Endometrial microvascular endothelial cells (primary cell): ENCODE measurements around the gene RERE. TPM values are rescaled to one million over a fixed set of nuclear protein-coding genes. Genes with fewer than 3 reads are reported as not detected.
"Not testable (repeated sequence)": the region's sequence is repeated elsewhere in the genome, so short reads cannot be mapped to it uniquely, and the experiment has no call there.

Source experiments
- in situ Hi-C: cut with HindIII; loops from 2 replicates; pipeline ENCODE4 v1.10.0; 2017; ENCODE audit warnings: low sequenced_read_pairs, low pct_unique_long_range_greater_than_20kb; ENCODE audit errors: inconsistent ontology term
- total RNA-seq: library from RNA; depleted of rRNA; stranded (reverse); fragments of >200 nt; gene quantifications from one replicate; pipeline ENCODE4 v1.2.3, GENCODE V29; 2015; ENCODE audit errors: inconsistent ontology term

RERE gene
- total RNA-seq, 1 donor from 2014 or later: 16.5 TPM

DNA sequence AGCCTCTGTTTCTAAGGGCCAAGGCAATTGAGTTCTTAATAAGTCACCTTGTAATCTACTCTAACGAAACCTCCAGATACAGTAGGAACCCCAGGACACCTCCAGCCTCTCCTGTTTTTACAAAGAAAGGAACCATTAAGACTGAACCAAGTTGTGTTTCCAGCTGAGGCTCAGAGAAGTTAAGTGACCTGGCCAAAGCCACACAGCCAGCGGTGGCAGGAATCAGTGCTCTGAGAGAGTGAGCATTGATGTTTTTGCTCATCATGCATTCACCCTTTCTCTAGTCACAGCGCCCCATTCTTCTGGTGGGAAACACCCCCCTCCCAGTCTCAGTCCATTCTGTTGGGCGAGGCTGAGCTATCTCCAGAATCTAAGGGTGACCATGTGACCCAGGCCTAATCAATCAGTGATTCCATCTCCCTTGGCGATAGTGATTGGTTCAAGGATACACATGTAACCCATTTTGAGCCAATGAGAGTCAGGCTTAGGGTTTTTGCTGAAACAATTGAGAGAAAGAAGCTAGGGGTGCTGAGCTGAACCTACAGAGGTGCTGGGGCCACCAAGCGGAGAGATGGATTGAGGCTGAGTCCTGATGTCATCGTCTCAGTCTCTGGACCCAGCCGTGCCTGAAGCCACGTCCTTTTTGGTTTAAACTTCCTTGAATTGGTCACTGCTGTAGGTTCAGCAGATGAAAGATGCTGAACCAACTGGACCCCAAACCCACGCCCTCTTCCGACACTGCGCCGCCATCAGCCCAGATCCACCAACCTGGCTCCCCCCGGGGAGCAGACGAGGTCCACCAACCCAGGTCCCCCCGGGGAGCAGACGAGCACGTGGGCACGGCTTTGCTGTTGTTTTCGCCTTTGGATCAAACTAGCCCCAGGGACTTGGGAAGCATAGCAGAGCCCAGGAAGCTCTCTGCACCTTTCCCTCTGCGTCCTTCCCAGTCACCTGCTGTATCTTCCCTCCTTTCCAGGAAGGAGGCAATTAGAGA, 28.0 kb upstream of the RERE start:
- in situ Hi-C loops: no loop called here

- in situ Hi-C loops: no loop called here
Measured at GRCh38 chr1:8844501-8845006, 27.1 kb upstream of the RERE start.

DNA sequence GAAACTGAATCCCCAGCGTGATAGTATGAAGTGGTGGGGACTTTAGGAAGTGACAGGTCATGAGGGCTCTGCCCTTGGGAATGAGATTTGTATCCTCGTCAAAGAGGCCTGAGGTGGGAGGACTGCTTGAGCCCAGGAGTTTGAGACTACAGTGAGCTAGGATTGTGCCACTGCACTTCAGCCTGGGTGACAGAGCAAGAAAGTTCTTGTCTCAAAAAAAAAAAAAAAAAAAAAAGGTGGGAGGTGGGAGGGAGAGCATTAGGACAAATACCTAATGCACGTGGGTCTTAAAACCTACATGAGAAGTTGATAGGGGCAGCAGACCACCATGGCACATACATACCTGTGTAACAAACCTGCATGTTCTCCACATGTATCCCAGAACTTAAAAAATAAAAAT, 24.0 kb upstream of the RERE start:
- in situ Hi-C loops: no loop called here

GRCh38 chr1:8839990-8840389, 22.6 kb upstream of the RERE start:
- in situ Hi-C loops: no loop called here

- in situ Hi-C loops: no loop called here
Measured at GRCh38 chr1:8835941-8836643, 18.7 kb upstream of the RERE start.

- in situ Hi-C loops: no loop called here
Measured at GRCh38 chr1:8831340-8831739, 13.9 kb upstream of the RERE start.

GRCh38 chr1:8830732-8831131, 13.3 kb upstream of the RERE start:
- in situ Hi-C loops: not testable (repeated sequence)

- in situ Hi-C loops: no loop called here
Measured at GRCh38 chr1:8825985-8826481, 8.6 kb upstream of the RERE start.

GRCh38 chr1:8823295-8823664, 5.8 kb upstream of the RERE start:
- in situ Hi-C loops: no loop called here

DNA sequence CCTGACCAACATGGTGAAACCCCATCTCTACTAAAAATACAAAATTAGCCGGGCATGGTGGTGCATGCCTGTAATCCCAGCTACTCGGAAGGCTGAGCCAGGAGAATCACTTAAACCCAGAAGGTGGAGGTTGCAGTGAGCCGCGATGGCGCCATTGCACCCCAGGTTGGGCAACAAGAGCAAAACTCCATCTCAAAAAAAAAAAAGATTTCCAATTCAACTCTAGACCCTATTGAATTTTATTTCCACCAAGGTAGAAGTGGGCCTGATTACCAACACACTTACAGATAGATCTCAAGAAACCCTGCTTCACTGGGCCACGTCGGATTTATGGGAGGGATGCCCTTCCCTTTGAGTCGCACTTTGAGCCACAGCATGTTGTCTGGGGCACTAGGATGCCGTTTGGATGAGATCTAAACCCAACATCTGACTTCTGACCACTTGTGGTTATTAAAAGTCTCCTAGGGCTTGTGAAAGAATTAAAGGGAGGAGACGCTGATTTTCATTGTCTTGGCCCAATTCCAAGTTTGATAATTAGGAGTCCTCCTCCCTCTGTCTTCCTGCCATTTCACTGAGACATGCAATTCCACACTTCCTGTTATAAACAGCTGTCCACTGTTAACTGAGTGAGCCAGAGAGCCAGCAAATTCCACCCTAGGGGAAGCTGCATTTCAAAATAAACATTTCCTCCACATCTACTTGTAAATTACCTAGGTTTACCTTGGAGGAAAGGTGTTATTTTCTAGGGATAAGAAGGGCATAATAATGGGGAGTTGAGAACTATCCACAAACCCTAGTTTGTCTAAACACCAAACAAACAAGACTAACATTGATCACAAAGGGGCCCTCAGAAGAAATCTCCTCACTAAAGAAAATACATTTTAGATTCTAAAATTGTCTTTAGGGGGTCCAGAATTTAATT, 5.2 kb upstream of the RERE start:
- in situ Hi-C loops: no loop called here

DNA sequence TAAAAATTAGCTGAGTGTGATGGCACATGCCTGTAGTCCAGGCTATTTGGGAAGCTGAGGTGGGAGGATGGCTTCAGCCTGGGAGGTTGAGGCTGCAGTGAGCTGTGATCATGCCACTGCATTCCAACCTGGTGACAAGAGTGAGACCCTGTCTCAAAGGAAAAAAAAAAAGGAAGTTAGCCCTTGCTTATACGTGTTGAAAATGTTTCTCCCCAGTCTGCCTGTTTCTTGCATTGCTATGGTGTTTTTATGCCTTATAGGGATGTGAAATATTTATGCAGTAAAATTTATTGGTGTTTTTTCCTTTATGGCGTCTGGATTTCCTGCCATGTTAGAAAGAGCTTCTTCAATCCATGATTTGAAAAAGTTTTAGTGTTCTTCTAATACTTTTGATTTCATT, 3.6 kb upstream of the RERE start:
- in situ Hi-C loops: no loop called here

DNA sequence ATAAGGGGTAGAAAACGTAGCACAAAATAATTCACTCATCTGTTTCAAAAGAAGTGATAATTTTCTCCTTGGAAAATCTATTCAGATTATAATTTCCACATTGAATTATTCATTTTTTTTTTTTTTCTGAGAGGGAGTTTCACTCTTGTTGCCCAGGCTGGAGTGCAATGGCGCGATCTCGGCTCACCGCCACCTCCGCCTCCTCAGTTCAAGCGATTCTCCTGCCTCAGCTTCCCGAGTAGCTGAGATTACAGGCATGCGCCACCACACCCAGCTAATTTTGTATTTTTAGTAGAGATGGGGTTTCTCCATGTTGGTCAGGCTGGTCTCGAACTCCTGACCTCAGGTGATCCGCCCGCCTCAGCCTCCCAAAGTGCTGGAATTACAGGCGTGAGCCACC, 1.3 kb upstream of the RERE start:
- in situ Hi-C loops: not testable (repeated sequence)

DNA sequence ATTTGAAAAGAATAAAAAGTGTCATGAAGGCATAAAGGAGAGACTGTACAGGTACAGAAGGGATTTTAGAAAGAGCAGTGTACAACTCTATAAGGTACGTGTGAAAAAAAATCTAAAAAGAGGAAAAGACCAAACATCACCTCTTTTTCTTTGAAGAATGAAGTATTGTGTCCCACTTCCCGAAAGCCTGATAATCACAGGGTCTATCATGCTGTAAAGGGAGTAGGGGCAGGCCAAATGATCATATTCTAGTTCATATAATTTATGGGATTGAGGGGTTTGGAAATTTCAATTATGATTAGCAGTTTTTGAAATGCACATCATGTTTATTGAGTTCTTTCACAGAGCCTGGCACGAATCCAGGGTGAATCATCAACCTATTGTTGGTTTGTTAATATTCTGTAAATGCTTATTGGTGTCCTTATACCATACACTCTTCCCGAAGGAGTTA, 910 bp upstream of the RERE start:
- in situ Hi-C loops: no loop called here

DNA sequence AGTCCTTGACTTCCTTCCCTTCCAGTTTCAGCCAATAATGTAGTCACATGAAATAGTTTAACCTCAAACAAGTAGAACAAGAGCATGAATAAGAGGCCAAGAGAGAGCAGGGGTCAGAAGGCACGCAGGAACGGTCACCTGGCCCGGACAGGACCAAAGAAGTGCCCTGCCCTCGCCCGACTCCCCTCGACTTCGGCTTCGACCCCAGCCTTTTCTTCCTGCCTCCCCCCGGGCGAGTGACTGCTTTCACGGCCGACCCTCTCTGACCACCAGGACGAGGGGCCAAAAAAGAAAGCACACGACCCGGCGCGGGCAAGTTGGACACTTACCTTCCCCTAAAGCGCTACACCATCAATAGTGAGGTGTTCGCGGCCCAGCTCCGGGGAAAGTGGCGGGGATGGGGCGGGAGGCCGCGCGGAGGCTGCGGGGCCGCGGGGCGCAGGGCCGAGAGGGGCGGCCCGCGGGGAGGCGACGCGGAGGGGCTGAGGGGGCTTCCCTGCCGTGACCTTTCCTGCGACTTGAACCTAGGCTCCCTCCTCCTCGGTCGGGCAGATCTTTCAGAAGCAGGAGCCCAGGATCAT, 519 bp downstream of the RERE start:
- in situ Hi-C loops: no loop called here

DNA sequence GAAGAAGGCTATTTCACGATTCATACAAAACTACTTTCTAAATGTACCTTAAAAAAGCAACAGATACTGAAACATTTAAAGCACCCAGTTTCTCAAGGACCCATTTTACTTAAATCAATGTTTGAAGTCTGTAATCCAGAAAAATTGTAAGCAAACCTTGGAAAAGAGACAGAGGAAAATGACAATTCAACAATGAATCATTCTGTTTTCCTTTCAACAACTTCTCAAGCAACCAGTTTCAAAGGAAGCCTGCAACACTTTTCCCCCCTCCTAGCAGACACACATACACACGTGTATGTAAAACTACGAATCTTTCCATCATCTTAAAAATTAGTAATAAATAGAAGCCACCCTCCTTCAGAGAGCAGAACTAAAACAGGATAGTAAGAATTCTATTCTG, 1.2 kb downstream of the RERE start:
- in situ Hi-C loops: no loop called here

DNA sequence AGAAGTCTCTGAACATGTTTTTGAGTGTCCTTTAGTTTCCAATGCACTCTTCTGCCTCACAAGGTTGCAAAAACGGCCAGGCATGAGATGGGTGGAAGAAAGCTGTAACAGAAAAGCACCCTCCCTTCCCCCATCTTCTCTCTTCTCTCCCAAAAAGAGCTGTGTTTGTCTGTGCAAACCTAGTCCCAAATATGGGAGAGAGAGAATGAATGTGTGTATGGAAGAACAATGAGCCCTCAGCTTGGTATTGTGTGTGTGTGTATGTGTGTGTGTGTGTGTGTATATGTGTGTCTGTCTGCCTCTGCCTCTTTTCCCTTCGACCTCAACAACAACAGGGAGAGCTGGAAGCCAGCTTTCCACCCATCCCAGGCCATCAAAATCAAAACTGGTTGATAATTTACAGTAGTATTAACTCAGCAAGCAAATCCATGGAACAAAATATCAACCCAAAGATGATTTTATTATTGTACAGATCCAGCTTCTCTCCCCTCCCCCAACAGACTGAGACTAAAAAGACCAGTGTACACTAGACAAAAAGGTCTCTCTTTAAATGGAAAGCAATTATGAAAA, 1.8 kb downstream of the RERE start:
- in situ Hi-C loops: no loop called here

- in situ Hi-C loops: no loop called here
Measured at GRCh38 chr1:8814865-8815264, 2.6 kb downstream of the RERE start.

DNA sequence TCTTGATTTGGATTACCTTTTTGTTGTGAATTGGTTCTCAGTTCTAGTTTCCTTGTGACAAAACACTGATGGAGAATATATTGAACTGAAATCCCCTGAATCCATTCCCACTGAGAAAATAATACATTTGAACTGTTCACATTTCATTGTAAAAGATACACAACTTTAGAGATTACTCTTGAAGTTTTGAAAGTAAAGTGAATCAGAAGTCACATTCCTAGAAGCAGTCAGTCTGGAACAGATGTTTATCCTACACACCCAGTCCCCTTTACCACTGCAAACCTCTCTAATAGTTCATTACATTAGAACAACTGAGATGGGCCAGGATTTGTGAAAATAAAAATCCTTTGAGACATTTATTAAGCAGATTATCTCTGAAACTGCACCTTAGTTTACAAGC, 3.4 kb downstream of the RERE start:
- in situ Hi-C loops: no loop called here
